NCI-H2029 treated with DMSO at 0.1 percent for 48 hours (cell line): ENCODE measurements around the gene RBM15.

Experiments used
- DNase-seq: peaks from one replicate; lab custom pipeline; 2025; lab: John Stamatoyannopoulos, UW

The RBM15 gene

GRCh38 chr1:110319332-110320167 is 19.6 kb upstream of the RBM15 start:
- no peak for DNase-seq

- no peak for DNase-seq
Observed at GRCh38 chr1:110320168-110320518, 19.0 kb upstream of the RBM15 start.

- no peak for DNase-seq
Observed at GRCh38 chr1:110321045-110321444, 18.1 kb upstream of the RBM15 start.

- no peak for DNase-seq
Observed at GRCh38 chr1:110321846-110322245, 17.3 kb upstream of the RBM15 start.

GRCh38 chr1:110324667-110325066 is 14.5 kb upstream of the RBM15 start:
- no peak for DNase-seq

- no peak for DNase-seq
Observed at GRCh38 chr1:110326826-110327225, 12.4 kb upstream of the RBM15 start.

GRCh38 chr1:110328274-110328673 is 10.9 kb upstream of the RBM15 start:
- no peak for DNase-seq

GRCh38 chr1:110328700-110329099 is 10.5 kb upstream of the RBM15 start:
- DNase-seq, result no peak

GRCh38 chr1:110335265-110335664 is 3.9 kb upstream of the RBM15 start:
- DNase-seq, result no peak

- DNase-seq, result no peak
Observed at GRCh38 chr1:110336300-110337039, 2.7 kb upstream of the RBM15 start.

- DNase-seq, result peak; percentile 48
Observed at GRCh38 chr1:110337704-110338308, 1.4 kb upstream of the RBM15 start.

- peak; percentile 73 for DNase-seq
Observed at GRCh38 chr1:110338309-110338885, 780 bp upstream of the RBM15 start.

GRCh38 chr1:110339407-110340206 is 430 bp downstream of the RBM15 start:
- DNase-seq, result no peak

GRCh38 chr1:110340207-110340468 is 961 bp downstream of the RBM15 start:
- DNase-seq, result no peak

GRCh38 chr1:110341146-110341871 is 2.1 kb downstream of the RBM15 start:
- no peak for DNase-seq

- DNase-seq, result no peak
Observed at GRCh38 chr1:110341872-110342331, 2.7 kb downstream of the RBM15 start.

- DNase-seq, result no peak
Observed at GRCh38 chr1:110343249-110343648, 4.1 kb downstream of the RBM15 start.

- DNase-seq, result no peak
Observed at GRCh38 chr1:110344152-110344551, 5.0 kb downstream of the RBM15 start.

- DNase-seq, result no peak
Observed at GRCh38 chr1:110345480-110345879, 6.3 kb downstream of the RBM15 start.

GRCh38 chr1:110346690-110347089 is 7.5 kb downstream of the RBM15 start:
- DNase-seq, result no peak

- no peak for DNase-seq
Observed at GRCh38 chr1:110347182-110347893, 8.2 kb downstream of the RBM15 start.
